Gastrocnemius medialis (tissue), 4 donors: ENCODE results near the gene C4BPA.

Source experiments
- CTCF ChIP-seq, 5 experiments: fragments of 450-650 bp in 3 of 5; fragments of 200-600 bp in 2 of 5; sonication (generic) in 2 of 5; IDR thresholded peaks in 4 of 5; conservative IDR thresholded peaks in 1 of 5; 1 replicate in 4 of 5; 2 replicates in 1 of 5; pipeline ENCODE4 v1.5.1; 2016 to 2019; ENCODE audit warnings: antibody characterized with exemption in 5 of 5, mild to moderate bottlenecking in 3 of 5, moderate library complexity in 3 of 5
- POLR2A ChIP-seq, 2 donors: fragments of 450-650 bp; IDR thresholded peaks; one replicate each; pipeline ENCODE4 v1.6.1; 2017; ENCODE audit warnings: antibody characterized with exemption in 2 of 2, mild to moderate bottlenecking in 2 of 2, moderate library complexity in 2 of 2

GRCh38 chr1:207058252-207058651 is 45.8 kb upstream of the C4BPA start:
- TF ChIP-seq CTCF (IDR thresholded peaks at IDR 0.05 in 4 of 5, conservative IDR thresholded peaks at IDR 0.05 in 1 of 5) (no peak), POLR2A (IDR thresholded peaks at IDR 0.05) (no peak)
